A549 (cell line): ENCODE results near the gene NYNRIN.
"Not testable (repeated sequence)": the region's sequence is repeated elsewhere in the genome, so short reads cannot be mapped to it uniquely, and the experiment has no call there.

Experiments used
- BHLHE40 ChIP-seq: IDR thresholded peaks from 2 replicates; pipeline ENCODE4 v1.6.1; 2012; ENCODE audit warnings: low read depth, low read length, inconsistent platforms
- EHMT2 ChIP-seq: fragments of 200-600 bp; sonication (generic); IDR thresholded peaks from 2 replicates; pipeline ENCODE4 v1.6.1; 2016; ENCODE audit warnings: antibody characterized with exemption, low read depth, mild to moderate bottlenecking, moderate library complexity
- ESRRA ChIP-seq: fragments of 150-350 bp; IDR thresholded peaks from 2 replicates; pipeline ENCODE4 v1.6.1; 2014; ENCODE audit warnings: mild to moderate bottlenecking, low read length, borderline replicate concordance
- MAFK ChIP-seq: fragments of 450-650 bp; IDR thresholded peaks from 2 replicates; pipeline ENCODE4 v1.6.1; 2014; ENCODE audit not compliant: partially characterized antibody
- PBX3 ChIP-seq: IDR thresholded peaks from 2 replicates; pipeline ENCODE4 v1.6.1; 2012
- POLR2AphosphoS2 ChIP-seq: conservative IDR thresholded peaks from 2 replicates; pipeline ENCODE4 v1.6.1; 2012; ENCODE audit warnings: low read length, improper control_type of control experiment, inconsistent platforms
- RCOR1 ChIP-seq: fragments of 150-350 bp; IDR thresholded peaks from 2 replicates; pipeline ENCODE4 v1.6.1; 2014; ENCODE audit warnings: antibody characterized with exemption, low read length, low read depth
- RFX5 ChIP-seq: fragments of 450-650 bp; IDR thresholded peaks from 2 replicates; pipeline ENCODE4 v1.7.1; 2014; ENCODE audit warnings: antibody characterized with exemption, mild to moderate bottlenecking, moderate library complexity
- SREBF2 ChIP-seq: fragments of 450-650 bp; IDR thresholded peaks from 2 replicates; pipeline ENCODE4 v1.6.1; 2014; ENCODE audit warnings: mild to moderate bottlenecking, moderate library complexity
- USF2 ChIP-seq: fragments of 450-650 bp; IDR thresholded peaks from 2 replicates; pipeline ENCODE4 v1.6.1; 2014; ENCODE audit warnings: antibody characterized with exemption
- TF ChIP-seq, protein P1 (sequence below): fragments of >200 bp; sonication (Bioruptor Twin); formaldehyde crosslinking; IDR thresholded peaks from 3 replicates; pipeline ENCODE4 v1.5.1; 2016

DNA sequence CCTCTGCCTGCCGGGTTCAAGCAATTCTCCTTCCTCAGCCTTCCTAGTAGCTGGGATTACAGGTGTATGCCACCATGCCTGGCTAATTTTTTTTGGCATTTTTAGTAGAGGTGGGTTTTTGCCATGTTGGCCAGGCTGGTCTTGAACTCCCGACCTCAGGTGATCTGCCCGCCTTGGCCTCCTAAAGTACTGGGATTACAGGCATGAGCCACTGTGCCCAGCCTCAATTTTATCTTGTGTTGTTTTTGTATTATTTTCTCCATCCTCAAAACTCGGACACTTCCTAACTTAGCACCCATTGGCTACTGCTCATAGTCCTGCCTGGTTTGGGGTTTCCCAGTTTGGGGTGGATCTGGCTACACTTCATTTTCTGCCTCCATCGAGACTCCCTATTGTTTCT lies 11.2 kb upstream of the NYNRIN start:
- TF ChIP-seq BHLHE40, RCOR1, RFX5, POLR2AphosphoS2, PBX3, SREBF2, ESRRA, EHMT2, USF2, MAFK: not testable (repeated sequence)
- TF ChIP-seq, protein P1, sequence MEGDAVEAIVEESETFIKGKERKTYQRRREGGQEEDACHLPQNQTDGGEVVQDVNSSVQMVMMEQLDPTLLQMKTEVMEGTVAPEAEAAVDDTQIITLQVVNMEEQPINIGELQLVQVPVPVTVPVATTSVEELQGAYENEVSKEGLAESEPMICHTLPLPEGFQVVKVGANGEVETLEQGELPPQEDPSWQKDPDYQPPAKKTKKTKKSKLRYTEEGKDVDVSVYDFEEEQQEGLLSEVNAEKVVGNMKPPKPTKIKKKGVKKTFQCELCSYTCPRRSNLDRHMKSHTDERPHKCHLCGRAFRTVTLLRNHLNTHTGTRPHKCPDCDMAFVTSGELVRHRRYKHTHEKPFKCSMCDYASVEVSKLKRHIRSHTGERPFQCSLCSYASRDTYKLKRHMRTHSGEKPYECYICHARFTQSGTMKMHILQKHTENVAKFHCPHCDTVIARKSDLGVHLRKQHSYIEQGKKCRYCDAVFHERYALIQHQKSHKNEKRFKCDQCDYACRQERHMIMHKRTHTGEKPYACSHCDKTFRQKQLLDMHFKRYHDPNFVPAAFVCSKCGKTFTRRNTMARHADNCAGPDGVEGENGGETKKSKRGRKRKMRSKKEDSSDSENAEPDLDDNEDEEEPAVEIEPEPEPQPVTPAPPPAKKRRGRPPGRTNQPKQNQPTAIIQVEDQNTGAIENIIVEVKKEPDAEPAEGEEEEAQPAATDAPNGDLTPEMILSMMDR: not testable (repeated sequence)
